ENCODE results near the gene KIRREL1.

The KIRREL1 gene

GRCh38 chr1:158099185-158099584, 105.7 kb downstream of the KIRREL1 start:
- in situ Hi-C loops (cut with MboI; ENCODE audit: low sequenced_read_pairs): no loop called here

- in situ Hi-C loops (cut with MboI; ENCODE audit: low sequenced_read_pairs): no loop called here
Measured at GRCh38 chr1:158100498-158100897, 107.1 kb downstream of the KIRREL1 start.

- in situ Hi-C loops (cut with MboI; ENCODE audit: low sequenced_read_pairs): no loop called here
Measured at GRCh38 chr1:158101455-158101854, 108.0 kb downstream of the KIRREL1 start.

GRCh38 chr1:158101927-158102326, 108.5 kb downstream of the KIRREL1 start:
- in situ Hi-C loops (cut with MboI; ENCODE audit: low sequenced_read_pairs): no loop called here

- in situ Hi-C loops (cut with MboI; ENCODE audit: low sequenced_read_pairs): no loop called here
Measured at GRCh38 chr1:158102881-158103674, 109.6 kb downstream of the KIRREL1 start.

- in situ Hi-C loops (cut with MboI; ENCODE audit: low sequenced_read_pairs): no loop called here
Measured at GRCh38 chr1:158103861-158104522, 110.5 kb downstream of the KIRREL1 start.

- in situ Hi-C loops (cut with MboI; ENCODE audit: low sequenced_read_pairs): no loop called here
Measured at GRCh38 chr1:158104891-158105290, 111.4 kb downstream of the KIRREL1 start.

- in situ Hi-C loops (cut with MboI; ENCODE audit: low sequenced_read_pairs): no loop called here
Measured at GRCh38 chr1:158105352-158106095, 112.1 kb downstream of the KIRREL1 start.

- in situ Hi-C loops (cut with MboI; ENCODE audit: low sequenced_read_pairs): no loop called here
Measured at GRCh38 chr1:158107916-158108315, 114.5 kb downstream of the KIRREL1 start.

GRCh38 chr1:158112994-158113758, 119.7 kb downstream of the KIRREL1 start:
- in situ Hi-C loops (cut with MboI; ENCODE audit: low sequenced_read_pairs): no loop called here

GRCh38 chr1:158113759-158114127, 120.3 kb downstream of the KIRREL1 start:
- in situ Hi-C loops (cut with MboI; ENCODE audit: low sequenced_read_pairs): no loop called here

GRCh38 chr1:158115126-158115525, 121.7 kb downstream of the KIRREL1 start:
- in situ Hi-C loops (cut with MboI; ENCODE audit: low sequenced_read_pairs): no loop called here

GRCh38 chr1:158116311-158117167, 123.1 kb downstream of the KIRREL1 start:
- in situ Hi-C loops (cut with MboI; ENCODE audit: low sequenced_read_pairs): no loop called here

GRCh38 chr1:158117854-158118704, 124.6 kb downstream of the KIRREL1 start:
- in situ Hi-C loops (cut with MboI; ENCODE audit: low sequenced_read_pairs): no loop called here

- in situ Hi-C loops (cut with MboI; ENCODE audit: low sequenced_read_pairs): no loop called here
Measured at GRCh38 chr1:158118713-158119402, 125.4 kb downstream of the KIRREL1 start.

GRCh38 chr1:158119976-158120653, 126.7 kb downstream of the KIRREL1 start:
- in situ Hi-C loops (cut with MboI; ENCODE audit: low sequenced_read_pairs): loop anchor here (10.0 kb wide), 1 partner anchor 155 kb away; no protein-coding TSS in a partner anchor

GRCh38 chr1:158121604-158122254, 128.3 kb downstream of the KIRREL1 start:
- in situ Hi-C loops (cut with MboI; ENCODE audit: low sequenced_read_pairs): loop anchor here (10.0 kb wide), 1 partner anchor 157 kb away; no protein-coding TSS in a partner anchor

Data from HL-60/S4 (cell line).